HepG2 (cell line): ENCODE results near the gene SSTR5. TPM values are rescaled to one million over a fixed set of nuclear protein-coding genes. Genes with fewer than 3 reads are reported as not detected.

Experiments used
- ATAC-seq: fragments of 200-7000 bp; cut with Tn5 transposase; 3 replicates; pipeline ENCODE4 v1.9.1; 2020; ENCODE audit warnings: mild to moderate bottlenecking, moderate library complexity
- BruUV-seq: library from RNA; stranded (reverse); fragments of 400-500 nt; replicated peaks from 2 replicates; lab custom pipeline; 2021; lab: Mats Ljungman, UMichigan
- CTCF ChIA-PET: fragments of 300-600 bp; formaldehyde crosslinking; extraction: SDS; loops from one replicate; lab custom pipeline; 2021; ENCODE audit warnings: low total read pairs, inconsistent platforms, low intra/inter-chr PET ratio; lab: Yijun Ruan, JAX
- POLR2A ChIA-PET: fragments of 350-600 bp; sonication (Branson Sonifier 250); formaldehyde crosslinking; loops from one replicate; lab custom pipeline; 2020; ENCODE audit warnings: antibody characterized with exemption, inconsistent platforms; lab: Yijun Ruan, JAX
- DNase-seq: peaks from one replicate; pipeline ENCODE4 v3.0.0-alpha.2; 2015; ENCODE audit warnings: low spot score
- FAIRE-seq: peaks from 3 replicates; lab custom pipeline; 2011; peaks lifted over from hg19 to GRCh38; lab: Jason Lieb, UNC
- H2AFZ ChIP-seq: one replicate; pipeline ENCODE4 v1.6.1; 2011; ENCODE audit warnings: low read length, inconsistent platforms
- H3K27ac ChIP-seq: fragments of 300-600 bp; 3 replicates; pipeline ENCODE4 v1.8.0; 2011; ENCODE audit warnings: mixed run types, mild to moderate bottlenecking, mixed read lengths, low read length, inconsistent platforms; ENCODE audit not compliant: insufficient read depth; ENCODE audit errors: extremely low read length
- H3K27me3 ChIP-seq, 2 experiments: fragments of 200-600 bp in 1 of 2; 2 replicates in 1 of 2; 3 replicates in 1 of 2; pipeline versions ENCODE4 v1.6.0 to v1.8.0; 2011; ENCODE audit warnings: low read length in 2 of 2, mild to moderate bottlenecking in 2 of 2, moderate library complexity in 2 of 2, inconsistent platforms in 1 of 2; ENCODE audit not compliant: insufficient read depth in 2 of 2, control insufficient read depth in 1 of 2
- H3K36me3 ChIP-seq, 2 experiments: fragments of 200-600 bp in 1 of 2; replicated peaks in 1 of 2; 2 replicates in 1 of 2; 3 replicates in 1 of 2; pipeline versions ENCODE4 v1.5.1 to v1.8.0; 2011; ENCODE audit warnings: low read length in 2 of 2, inconsistent platforms in 1 of 2; ENCODE audit not compliant: insufficient read depth in 2 of 2, control insufficient read depth in 1 of 2
- H3K4me1 ChIP-seq: 2 replicates; pipeline ENCODE4 v1.5.1; 2012; ENCODE audit warnings: low read length, inconsistent platforms; ENCODE audit not compliant: insufficient read depth
- H3K4me2 ChIP-seq: 2 replicates; pipeline ENCODE4 v1.6.0; 2011; ENCODE audit warnings: low read depth, low read length, inconsistent platforms
- H3K4me3 ChIP-seq, 3 experiments: fragments of 200-600 bp in 1 of 3; sonication (generic), shearing (Covaris generic) in 1 of 3; replicated peaks in 1 of 3; 2 replicates each; pipeline ENCODE4 v1.5.1; 2011 to 2016; ENCODE audit warnings: low read length in 3 of 3, inconsistent platforms in 2 of 3, low read depth in 2 of 3, mild to moderate bottlenecking in 2 of 3, control low read depth in 1 of 3, mixed read lengths in 1 of 3; ENCODE audit not compliant: insufficient read depth in 1 of 3
- H3K79me2 ChIP-seq: one replicate; pipeline ENCODE4 v1.6.1; 2011; ENCODE audit warnings: low read length, inconsistent platforms; ENCODE audit not compliant: insufficient read depth
- H3K9ac ChIP-seq: 2 replicates; pipeline ENCODE4 v1.6.0; 2011; ENCODE audit warnings: mild to moderate bottlenecking, low read depth, low read length, inconsistent platforms; ENCODE audit not compliant: insufficient read depth
- H3K9me3 ChIP-seq: 2 replicates; pipeline ENCODE4 v1.5.1; 2012; ENCODE audit warnings: mild to moderate bottlenecking, low read length
- H4K20me1 ChIP-seq: 2 replicates; pipeline ENCODE4 v1.6.0; 2011; ENCODE audit warnings: inconsistent platforms, mild to moderate bottlenecking, low read length, moderate library complexity; ENCODE audit not compliant: insufficient read depth
- CREB1 ChIP-seq, 2 experiments: fragments of 450-650 bp in 1 of 2; IDR thresholded peaks; 2 replicates each; pipeline ENCODE4 v1.6.1; 2016 to 2017; ENCODE audit warnings: control low read depth in 1 of 2, mild to moderate bottlenecking in 1 of 2, missing compliant biosample characterization in 1 of 2, missing genetic modification characterization in 1 of 2
- LCORL ChIP-seq, 2 experiments: fragments of 450-650 bp in 1 of 2; sonication (generic) in 1 of 2; formaldehyde crosslinking in 1 of 2; IDR thresholded peaks; 2 replicates each; pipeline versions ENCODE4 v1.5.0 to v1.6.1; 2017 to 2020; ENCODE audit warnings: antibody characterized with exemption in 1 of 2, missing genetic modification reagents in 1 of 2
- ONECUT2 ChIP-seq: sonication (generic); formaldehyde crosslinking; IDR thresholded peaks from 2 replicates; pipeline ENCODE4 v1.4.0; 2020; ENCODE audit warnings: missing genetic modification reagents
- ZNF598 ChIP-seq: sonication (generic); formaldehyde crosslinking; IDR thresholded peaks from 2 replicates; pipeline ENCODE4 v1.5.1; 2020; ENCODE audit warnings: mild to moderate bottlenecking, missing genetic modification reagents, borderline replicate concordance
- WGBS: methylation state at CpG from one replicate; pipeline ENCODE4 v1.1.6; 2017; ENCODE audit warnings: low lambda C conversion rate; 5-methylcytosine and 5-hydroxymethylcytosine counted together
- in situ Hi-C: cut with HindIII; loops from 2 replicates; pipeline ENCODE4 v1.10.0; 2017; ENCODE audit warnings: low pct_unique_long_range_greater_than_20kb; ENCODE audit not compliant: extremely low pct_ligation_motif_present
- intact Hi-C: fragments of 100-400 bp; cut with micrococcal nuclease; formaldehyde crosslinking; loops from one replicate; pipeline ENCODE4 v1.10.0; 2022; ENCODE audit not compliant: unreplicated experiment
- polyA plus RNA-seq, 8 experiments: library from polyadenylated mRNA; depleted of rRNA in 3 of 8; stranded (reverse) in 7 of 8; unstranded in 1 of 8; fragments of >200 nt; fragmentation: Illumina TruSeq in 4 of 8; extraction: Trizol in 4 of 8; gene quantifications; 2 replicates each; pipeline versions ENCODE4 v1.2.1 to v1.2.3, GENCODE V29; 2011 to 2016; ENCODE audit warnings: low read depth in 4 of 8, missing spikeins in 1 of 8, mixed read lengths in 1 of 8; ENCODE audit not compliant: insufficient read depth in 1 of 8
- total RNA-seq, 5 experiments: library from RNA; depleted of rRNA; stranded (reverse); fragments of >200 nt; fragmentation: Illumina TruSeq; extraction: Trizol; gene quantifications; 2 replicates each; pipeline ENCODE4 v1.2.3, GENCODE V29; 2016; ENCODE audit warnings: low read depth in 1 of 5
- TF ChIP-seq, protein P1 (sequence below): sonication (generic); formaldehyde crosslinking; IDR thresholded peaks from 2 replicates; pipeline ENCODE4 v1.5.1; 2020; ENCODE audit warnings: missing genetic modification reagents, mild to moderate bottlenecking, borderline replicate concordance
- TF ChIP-seq, protein P2 (sequence below): sonication (generic); formaldehyde crosslinking; IDR thresholded peaks from 2 replicates; pipeline ENCODE4 v1.5.0; 2020; ENCODE audit warnings: missing genetic modification reagents

Gene SSTR5
- total and polyA plus RNA-seq, 2 of the 13 experiments (the other 11 are each of a cell fraction or from before 2014, with no cell fraction given), result 0.20 to 0.49 TPM

DNA sequence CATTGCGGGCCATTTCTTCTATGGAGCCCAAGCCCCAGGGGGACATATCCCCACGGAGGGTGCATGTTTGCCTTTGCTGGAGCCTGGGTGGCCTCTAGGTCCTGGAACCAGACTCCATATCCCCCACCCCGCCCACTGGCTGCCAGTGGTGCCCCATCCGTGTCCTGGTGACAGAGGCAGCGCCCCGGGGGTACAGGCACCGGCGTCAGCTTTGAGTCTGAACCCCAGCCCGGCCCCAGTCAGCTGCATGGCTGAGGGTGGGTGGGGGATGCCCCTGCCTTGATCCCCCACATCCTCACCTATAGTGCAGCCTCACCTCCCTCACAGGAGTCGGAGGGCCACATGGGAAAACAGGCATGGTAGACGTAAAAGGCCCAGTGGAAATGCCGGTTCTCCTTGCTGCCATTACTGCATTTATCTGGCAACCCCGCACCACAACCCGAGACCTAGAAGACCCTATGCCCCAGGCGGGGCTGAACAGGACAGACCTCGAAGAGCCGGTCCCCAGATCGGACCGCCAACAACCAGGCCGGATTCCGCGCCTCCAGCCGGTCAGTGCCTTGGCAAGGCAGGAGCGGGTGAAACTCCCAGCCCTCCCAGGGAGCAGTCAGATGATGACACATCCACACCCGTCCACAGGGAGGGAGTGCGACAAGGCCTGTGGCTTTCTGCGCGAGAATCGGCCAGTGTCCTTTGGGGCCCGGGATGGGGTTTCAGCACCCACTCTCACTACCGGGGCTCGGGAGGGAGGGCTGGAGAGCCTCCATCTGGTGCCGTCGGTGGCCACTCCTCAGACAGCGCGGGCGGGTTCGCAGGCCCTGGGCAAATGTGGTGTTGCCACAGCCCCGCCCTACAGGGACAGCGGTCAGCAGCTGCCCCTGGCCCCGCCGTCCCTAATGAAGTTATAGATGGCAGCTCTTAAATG lies 11.9 kb upstream of the SSTR5 start (continued):
- TF ChIP-seq ZNF598 (CRISPR knock-in tag) (no peak), ONECUT2 (CRISPR knock-in tag) (no peak), LCORL (IDR thresholded peaks at IDR 0.05) (no peak), LCORL (CRISPR knock-in tag; IDR thresholded peaks at IDR 0.05) (no peak)
- TF ChIP-seq, protein P1, sequence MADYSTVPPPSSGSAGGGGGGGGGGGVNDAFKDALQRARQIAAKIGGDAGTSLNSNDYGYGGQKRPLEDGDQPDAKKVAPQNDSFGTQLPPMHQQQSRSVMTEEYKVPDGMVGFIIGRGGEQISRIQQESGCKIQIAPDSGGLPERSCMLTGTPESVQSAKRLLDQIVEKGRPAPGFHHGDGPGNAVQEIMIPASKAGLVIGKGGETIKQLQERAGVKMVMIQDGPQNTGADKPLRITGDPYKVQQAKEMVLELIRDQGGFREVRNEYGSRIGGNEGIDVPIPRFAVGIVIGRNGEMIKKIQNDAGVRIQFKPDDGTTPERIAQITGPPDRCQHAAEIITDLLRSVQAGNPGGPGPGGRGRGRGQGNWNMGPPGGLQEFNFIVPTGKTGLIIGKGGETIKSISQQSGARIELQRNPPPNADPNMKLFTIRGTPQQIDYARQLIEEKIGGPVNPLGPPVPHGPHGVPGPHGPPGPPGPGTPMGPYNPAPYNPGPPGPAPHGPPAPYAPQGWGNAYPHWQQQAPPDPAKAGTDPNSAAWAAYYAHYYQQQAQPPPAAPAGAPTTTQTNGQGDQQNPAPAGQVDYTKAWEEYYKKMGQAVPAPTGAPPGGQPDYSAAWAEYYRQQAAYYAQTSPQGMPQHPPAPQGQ (CRISPR knock-in tag), result no peak

DNA sequence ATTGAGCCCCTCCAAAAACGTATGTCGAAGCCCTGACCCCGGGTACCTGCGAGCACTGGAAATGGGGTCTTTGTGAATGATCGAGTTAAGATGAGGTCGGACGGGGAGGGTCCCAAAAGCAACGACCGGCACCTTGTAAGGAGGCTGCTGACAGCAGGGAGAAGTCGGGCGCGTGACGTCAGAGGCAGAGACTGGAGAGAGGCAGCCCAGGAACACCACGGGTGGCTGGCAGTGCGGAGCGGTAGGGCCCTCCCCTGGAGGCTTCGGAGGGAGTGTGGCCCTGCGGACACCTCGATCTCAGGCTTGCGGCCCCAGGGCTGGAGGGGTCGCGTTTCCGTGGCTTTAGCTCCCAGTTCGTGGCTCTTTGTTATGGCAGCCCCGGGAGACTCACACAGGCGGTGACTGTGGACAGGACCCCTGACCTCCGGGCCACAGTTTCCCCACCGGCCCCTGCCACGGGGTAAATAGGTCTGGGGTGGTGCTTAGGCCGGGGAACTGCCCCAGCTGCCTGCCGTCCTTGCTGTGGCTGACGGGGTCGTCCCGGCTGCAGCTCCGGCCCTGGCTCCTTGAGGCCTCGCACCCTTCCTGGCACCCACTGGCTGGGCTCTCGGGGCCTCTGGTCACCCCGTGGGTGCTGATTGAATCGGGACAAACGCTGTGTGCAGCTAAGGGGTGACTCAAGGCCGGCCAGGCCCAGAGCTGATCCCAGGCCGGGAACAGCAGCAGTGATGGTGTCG lies 10.6 kb upstream of the SSTR5 start:
- no peak overlapping the region for H3K4me2 ChIP-seq
- DNase-seq (no peak), ATAC-seq (no peak), FAIRE-seq (no peak)
- ChIA-PET POLR2A (no interaction called here), CTCF (no interaction called here)
- intact Hi-C loops (no loop called here), in situ Hi-C loops (no loop called here)
- no peaks in the 10 kb centered on the region for H3K4me1 ChIP-seq
- H3K27me3 ChIP-seq, result peaks cover 24 to 71% of the 10 kb centered on the region in 2 experiments
- no peak overlapping the region for H3K9ac ChIP-seq
- no peak overlapping the region for H3K27ac ChIP-seq
- H3K9me3 ChIP-seq, result no peaks in the 10 kb centered on the region
- BruUV-seq, result no TSS peak
- no peaks in the 10 kb centered on the region for H3K36me3 ChIP-seq
- H4K20me1 ChIP-seq, result no peaks in the 10 kb centered on the region; the same call in 1 of the 2 replicates
- no peak overlapping the region for H2AFZ ChIP-seq
- peak; percentile 94 for TF ChIP-seq CREB1 (IDR thresholded peaks at IDR 0.05)
- TF ChIP-seq CREB1 (CRISPR knock-in tag; IDR thresholded peaks at IDR 0.05), result no peak
- TF ChIP-seq, protein P2, sequence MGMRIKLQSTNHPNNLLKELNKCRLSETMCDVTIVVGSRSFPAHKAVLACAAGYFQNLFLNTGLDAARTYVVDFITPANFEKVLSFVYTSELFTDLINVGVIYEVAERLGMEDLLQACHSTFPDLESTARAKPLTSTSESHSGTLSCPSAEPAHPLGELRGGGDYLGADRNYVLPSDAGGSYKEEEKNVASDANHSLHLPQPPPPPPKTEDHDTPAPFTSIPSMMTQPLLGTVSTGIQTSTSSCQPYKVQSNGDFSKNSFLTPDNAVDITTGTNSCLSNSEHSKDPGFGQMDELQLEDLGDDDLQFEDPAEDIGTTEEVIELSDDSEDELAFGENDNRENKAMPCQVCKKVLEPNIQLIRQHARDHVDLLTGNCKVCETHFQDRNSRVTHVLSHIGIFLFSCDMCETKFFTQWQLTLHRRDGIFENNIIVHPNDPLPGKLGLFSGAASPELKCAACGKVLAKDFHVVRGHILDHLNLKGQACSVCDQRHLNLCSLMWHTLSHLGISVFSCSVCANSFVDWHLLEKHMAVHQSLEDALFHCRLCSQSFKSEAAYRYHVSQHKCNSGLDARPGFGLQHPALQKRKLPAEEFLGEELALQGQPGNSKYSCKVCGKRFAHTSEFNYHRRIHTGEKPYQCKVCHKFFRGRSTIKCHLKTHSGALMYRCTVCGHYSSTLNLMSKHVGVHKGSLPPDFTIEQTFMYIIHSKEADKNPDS (CRISPR knock-in tag), result no peak
- WGBS, result 27% methylated on average over 18 of the region's 43 CpGs
- no peaks in the 10 kb centered on the region for H3K79me2 ChIP-seq
- no peak overlapping the region for H3K4me3 ChIP-seq
